Measurements from ENCODE around the gene PGM2L1. TPM values are rescaled to one million over a fixed set of nuclear protein-coding genes. Genes with fewer than 3 reads are reported as not detected.

Gene PGM2L1
- total and polyA plus RNA-seq, 5 donors from 2014 or later: 5.9 to 16.8 (median 7.3) TPM

DNA sequence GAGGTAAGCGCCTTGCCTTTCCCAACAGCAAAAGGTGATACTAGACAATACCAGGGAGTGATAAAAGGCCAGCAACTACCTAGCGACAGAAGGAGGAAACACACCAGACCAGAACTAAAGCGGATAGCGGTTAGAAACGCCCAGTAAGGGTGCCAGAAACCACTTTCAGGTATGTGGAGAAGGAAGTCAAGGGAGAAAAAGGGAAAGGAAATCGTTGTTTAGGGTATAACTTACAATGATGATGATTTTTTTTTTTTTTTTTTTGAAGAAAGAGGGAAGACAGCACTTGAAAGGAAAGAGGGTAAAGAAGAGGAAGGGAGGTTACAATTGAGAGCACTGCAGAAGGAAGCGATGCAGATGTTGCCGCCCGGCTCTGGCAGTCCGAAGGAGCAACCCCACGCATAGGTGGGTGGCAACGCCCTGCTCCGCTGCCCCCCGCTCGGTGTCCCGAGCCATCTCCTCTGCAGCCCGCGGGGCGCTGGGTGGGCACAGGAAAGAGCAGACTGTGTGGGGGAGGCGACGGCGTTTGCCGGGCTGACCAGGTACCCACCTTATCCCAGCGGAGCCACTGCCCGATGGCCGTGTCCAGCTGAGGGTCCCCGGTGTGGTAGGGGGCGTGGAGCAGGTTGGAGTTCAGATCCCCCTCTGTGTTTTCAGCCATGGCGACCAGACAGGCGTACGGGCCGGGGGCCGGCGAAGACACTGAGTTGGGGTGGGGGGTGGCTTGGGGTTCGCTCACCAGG is 561 bp downstream of the PGM2L1 start:
- H3K9me3 ChIP-seq (ENCODE audit: control insufficient read depth in 2 of 2, low read length in 2 of 2): no peaks in the 10 kb centered on the region
- peaks cover 32% of the 10 kb centered on the region for H3K4me1 ChIP-seq (ENCODE audit: control insufficient read depth, insufficient read depth, low read length, poor library complexity, severe bottlenecking)
- Mint-ChIP-seq H3K27me3 (no peaks in the 10 kb centered on the region), H3K36me3 (no peaks in the 10 kb centered on the region), H3K27ac (peak overlapping the region; percentile 93 to 99 (median 96)), H3K4me3 (peak overlapping the region; percentile 94 to 100 (median 97)), H3K9me3 (no peaks in the 10 kb centered on the region), H3K4me1 (peaks cover 15 to 44% (median 34%) of the 10 kb centered on the region in 4 donors)
- ATAC-seq (ENCODE audit: low read depth in 2 of 2): peak; percentile 22 to 34
- H3K36me3 ChIP-seq (ENCODE audit: control insufficient read depth, insufficient read depth, low read length): no peaks in the 10 kb centered on the region
- peak overlapping the region; percentile 81 for H3K27ac ChIP-seq (ENCODE audit: insufficient read depth, low read length, poor library complexity, severe bottlenecking)
- H3K4me3 ChIP-seq (ENCODE audit: low read depth, low read length): peak overlapping the region; percentile 95
- H3K27me3 ChIP-seq (ENCODE audit: control insufficient read depth, insufficient read depth, low read length): no peaks in the 10 kb centered on the region
- peak; percentile 37 to 82 (median 61) for DNase-seq

DNA sequence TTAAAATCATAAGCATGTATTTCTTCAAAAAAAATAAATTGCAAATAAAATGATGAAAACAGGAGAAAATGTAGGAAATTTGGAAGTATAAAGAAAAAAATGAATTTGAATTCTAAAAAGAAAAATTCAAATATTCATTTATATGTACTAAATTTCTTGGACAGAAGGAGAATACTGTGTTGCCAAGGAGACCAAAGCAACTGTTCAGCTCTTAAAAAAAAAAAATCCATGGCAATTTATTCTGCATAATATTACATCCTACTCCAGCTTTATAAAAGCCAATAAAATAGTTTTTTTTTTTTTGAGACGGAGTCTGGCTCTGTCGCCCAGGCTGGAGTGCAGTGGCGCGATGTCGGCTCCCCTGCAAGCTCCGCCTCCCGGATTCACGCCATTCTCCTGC is 6.0 kb downstream of the PGM2L1 start:
- no peaks in the 10 kb centered on the region for H3K9me3 Mint-ChIP-seq
- H3K4me1 Mint-ChIP-seq: peaks cover 35 to 67% (median 55%) of the 10 kb centered on the region in 4 donors
- H3K36me3 Mint-ChIP-seq: no peaks in the 10 kb centered on the region
- Histone ChIP-seq H3K4me1 (ENCODE audit: control insufficient read depth, insufficient read depth, low read length, poor library complexity, severe bottlenecking) (peaks cover 56% of the 10 kb centered on the region), H3K27ac (ENCODE audit: insufficient read depth, low read length, poor library complexity, severe bottlenecking) (no peak overlapping the region), H3K9me3 (ENCODE audit: control insufficient read depth in 2 of 2, low read length in 2 of 2) (no peaks in the 10 kb centered on the region), H3K4me3 (ENCODE audit: low read depth, low read length) (no peak overlapping the region), H3K27me3 (ENCODE audit: control insufficient read depth, insufficient read depth, low read length) (no peaks in the 10 kb centered on the region), H3K36me3 (ENCODE audit: control insufficient read depth, insufficient read depth, low read length) (no peaks in the 10 kb centered on the region)
- ATAC-seq (ENCODE audit: low read depth in 2 of 2): no peak
- H3K4me3 Mint-ChIP-seq: no peak overlapping the region
- no peak for DNase-seq
- no peak overlapping the region for H3K27ac Mint-ChIP-seq
- H3K27me3 Mint-ChIP-seq: no peaks in the 10 kb centered on the region

DNA sequence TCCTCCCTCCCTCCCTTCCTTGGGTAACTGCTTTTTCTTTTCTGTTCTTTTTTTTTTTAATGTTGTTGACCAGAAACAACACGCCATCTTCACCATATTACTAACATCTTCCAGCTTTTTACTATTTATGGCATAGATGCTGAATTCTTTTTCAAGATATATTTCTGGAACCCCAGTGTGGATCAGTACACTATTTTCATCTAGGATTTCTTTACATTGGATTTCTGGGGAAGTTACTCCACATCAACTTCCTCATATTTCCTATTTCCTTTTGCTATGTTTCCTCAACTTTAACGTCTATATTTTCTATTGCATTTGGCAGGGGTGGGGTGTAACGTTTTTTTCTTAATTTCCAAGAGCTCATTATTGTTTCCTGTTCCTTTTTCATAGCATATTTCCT is 7.0 kb downstream of the PGM2L1 start:
- Histone ChIP-seq H3K4me1 (ENCODE audit: control insufficient read depth, insufficient read depth, low read length, poor library complexity, severe bottlenecking) (peaks cover 45% of the 10 kb centered on the region), H3K9me3 (ENCODE audit: control insufficient read depth in 2 of 2, low read length in 2 of 2) (no peaks in the 10 kb centered on the region), H3K36me3 (ENCODE audit: control insufficient read depth, insufficient read depth, low read length) (no peaks in the 10 kb centered on the region), H3K4me3 (ENCODE audit: low read depth, low read length) (peak overlapping the region; percentile 68), H3K27me3 (ENCODE audit: control insufficient read depth, insufficient read depth, low read length) (no peaks in the 10 kb centered on the region), H3K27ac (ENCODE audit: insufficient read depth, low read length, poor library complexity, severe bottlenecking) (peak overlapping the region; percentile 60)
- no peak for ATAC-seq (ENCODE audit: low read depth in 2 of 2)
- H3K9me3 Mint-ChIP-seq: no peaks in the 10 kb centered on the region
- peaks cover 35 to 63% (median 51%) of the 10 kb centered on the region in 4 donors for H3K4me1 Mint-ChIP-seq
- no peaks in the 10 kb centered on the region for H3K27me3 Mint-ChIP-seq
- H3K4me3 Mint-ChIP-seq: peak overlapping the region; percentile 5 to 73 (median 26)
- H3K36me3 Mint-ChIP-seq: no peaks in the 10 kb centered on the region
- no peak for DNase-seq
- H3K27ac Mint-ChIP-seq: peak overlapping the region; percentile 76 to 94 (median 83)

DNA sequence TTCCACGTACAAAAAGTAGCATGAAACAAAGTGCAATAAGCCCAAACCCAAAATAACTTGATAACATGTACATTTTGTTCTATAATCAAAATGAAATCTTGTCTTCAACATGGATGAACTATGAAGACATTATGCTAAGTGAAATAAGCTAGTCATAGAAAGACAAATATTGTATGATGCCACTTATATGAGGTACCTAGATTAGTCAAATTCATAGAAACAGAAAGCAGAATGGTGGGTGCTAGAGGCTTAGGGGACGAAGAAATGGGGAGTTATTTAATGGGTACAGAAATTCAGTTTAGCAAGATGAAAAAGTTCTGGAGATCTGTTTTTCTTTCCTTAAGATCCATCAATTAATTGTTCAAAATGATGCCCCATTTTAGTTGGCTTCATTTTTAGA is 7.5 kb downstream of the PGM2L1 start:
- H3K9me3 Mint-ChIP-seq: no peaks in the 10 kb centered on the region
- Histone ChIP-seq H3K4me1 (ENCODE audit: control insufficient read depth, insufficient read depth, low read length, poor library complexity, severe bottlenecking) (peaks cover 41% of the 10 kb centered on the region), H3K4me3 (ENCODE audit: low read depth, low read length) (peak overlapping the region; percentile 68), H3K27me3 (ENCODE audit: control insufficient read depth, insufficient read depth, low read length) (no peaks in the 10 kb centered on the region), H3K9me3 (ENCODE audit: control insufficient read depth in 2 of 2, low read length in 2 of 2) (no peaks in the 10 kb centered on the region), H3K27ac (ENCODE audit: insufficient read depth, low read length, poor library complexity, severe bottlenecking) (peak overlapping the region; percentile 60), H3K36me3 (ENCODE audit: control insufficient read depth, insufficient read depth, low read length) (no peaks in the 10 kb centered on the region)
- DNase-seq (peak in 1 of 3 donors; percentile 49), ATAC-seq (ENCODE audit: low read depth in 2 of 2) (peak in 1 of 2 donors; percentile 48)
- peaks cover 35 to 61% (median 50%) of the 10 kb centered on the region in 4 donors for H3K4me1 Mint-ChIP-seq
- peak overlapping the region; percentile 11 to 95 (median 83) for H3K27ac Mint-ChIP-seq
- H3K4me3 Mint-ChIP-seq: peak overlapping the region in 2 of 4 donors; percentile 6 to 73
- H3K27me3 Mint-ChIP-seq: no peaks in the 10 kb centered on the region
- H3K36me3 Mint-ChIP-seq: no peaks in the 10 kb centered on the region

DNA sequence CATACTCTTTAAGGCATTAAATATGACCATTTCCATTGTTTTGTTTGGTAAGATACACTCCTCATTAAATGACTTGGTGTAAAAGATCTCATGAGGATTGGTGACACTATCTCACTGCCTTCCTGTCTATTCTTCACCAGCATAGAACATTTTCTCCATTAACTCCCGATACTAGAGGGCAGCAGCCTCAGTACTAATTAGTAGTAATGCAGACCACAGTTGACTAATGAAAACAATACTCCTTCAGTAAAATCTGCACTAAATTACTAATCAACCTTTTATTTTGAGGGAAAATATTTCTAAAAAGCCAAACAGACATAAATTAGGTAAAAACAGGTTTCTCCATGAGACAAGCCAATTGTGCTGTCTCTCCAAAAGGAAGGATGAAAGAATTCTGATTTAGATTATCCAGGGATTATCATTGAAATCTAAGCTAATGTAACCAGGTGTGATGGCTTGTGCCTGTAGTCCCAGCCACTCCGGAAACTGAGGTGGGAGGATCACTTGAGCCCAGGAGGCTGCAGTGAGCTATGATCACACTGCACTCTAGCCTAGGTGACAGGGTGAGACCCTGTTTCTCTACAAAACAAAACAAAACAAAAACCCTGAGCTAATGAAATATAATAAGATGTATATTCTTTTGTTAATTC is 9.4 kb downstream of the PGM2L1 start:
- Histone ChIP-seq H3K9me3 (ENCODE audit: control insufficient read depth in 2 of 2, low read length in 2 of 2) (no peaks in the 10 kb centered on the region), H3K4me3 (ENCODE audit: low read depth, low read length) (peak overlapping the region; percentile 7), H3K27ac (ENCODE audit: insufficient read depth, low read length, poor library complexity, severe bottlenecking) (peak overlapping the region; percentile 41), H3K36me3 (ENCODE audit: control insufficient read depth, insufficient read depth, low read length) (no peaks in the 10 kb centered on the region), H3K4me1 (ENCODE audit: control insufficient read depth, insufficient read depth, low read length, poor library complexity, severe bottlenecking) (peaks cover 30% of the 10 kb centered on the region), H3K27me3 (ENCODE audit: control insufficient read depth, insufficient read depth, low read length) (no peaks in the 10 kb centered on the region)
- ATAC-seq (ENCODE audit: low read depth in 2 of 2): peak; percentile 89 to 90
- peak overlapping the region in 2 of 4 donors; percentile 1 to 38 for H3K4me3 Mint-ChIP-seq
- no peaks in the 10 kb centered on the region for H3K9me3 Mint-ChIP-seq
- peaks cover 29 to 52% (median 42%) of the 10 kb centered on the region in 4 donors for H3K4me1 Mint-ChIP-seq
- DNase-seq: peak; percentile 62 to 73 (median 71)
- peak overlapping the region in 2 of 3 donors; percentile 3 to 32 for H3K27ac Mint-ChIP-seq
- H3K36me3 Mint-ChIP-seq: no peaks in the 10 kb centered on the region
- no peaks in the 10 kb centered on the region for H3K27me3 Mint-ChIP-seq

DNA sequence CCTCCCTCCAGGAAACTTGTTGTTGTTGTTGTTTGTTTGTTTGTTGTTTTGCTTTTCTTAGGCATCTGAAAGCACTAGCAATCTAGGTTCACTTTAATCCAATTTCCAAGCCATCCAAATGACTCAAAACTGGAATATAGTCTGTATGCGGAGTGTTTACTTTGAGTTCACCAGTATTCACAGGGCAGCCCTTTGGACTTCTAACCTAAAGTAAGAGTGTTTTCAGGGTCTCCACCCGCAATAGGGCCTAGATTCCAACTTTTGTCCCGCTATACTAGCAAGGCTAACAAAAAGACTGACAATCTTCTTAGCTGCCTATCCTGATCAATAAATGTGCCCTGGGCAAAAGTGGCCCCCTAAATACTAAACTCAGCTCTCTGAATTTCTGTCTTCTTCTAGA is 13.6 kb downstream of the PGM2L1 start:
- H3K4me1 Mint-ChIP-seq: peaks cover 11 to 41% (median 24%) of the 10 kb centered on the region in 4 donors
- H3K9me3 Mint-ChIP-seq: no peaks in the 10 kb centered on the region
- DNase-seq (no peak), ATAC-seq (ENCODE audit: low read depth in 2 of 2) (no peak)
- H3K9me3 ChIP-seq (ENCODE audit: control insufficient read depth in 2 of 2, low read length in 2 of 2): no peaks in the 10 kb centered on the region
- peaks cover 5% of the 10 kb centered on the region for H3K36me3 Mint-ChIP-seq
- no peak overlapping the region for H3K4me3 ChIP-seq (ENCODE audit: low read depth, low read length)
- no peaks in the 10 kb centered on the region for H3K27me3 ChIP-seq (ENCODE audit: control insufficient read depth, insufficient read depth, low read length)
- H3K27ac ChIP-seq (ENCODE audit: insufficient read depth, low read length, poor library complexity, severe bottlenecking): no peak overlapping the region
- H3K4me3 Mint-ChIP-seq: no peak overlapping the region
- H3K27me3 Mint-ChIP-seq: no peaks in the 10 kb centered on the region
- peaks cover 7% of the 10 kb centered on the region for H3K4me1 ChIP-seq (ENCODE audit: control insufficient read depth, insufficient read depth, low read length, poor library complexity, severe bottlenecking)
- H3K27ac Mint-ChIP-seq: no peak overlapping the region
- no peaks in the 10 kb centered on the region for H3K36me3 ChIP-seq (ENCODE audit: control insufficient read depth, insufficient read depth, low read length)

DNA sequence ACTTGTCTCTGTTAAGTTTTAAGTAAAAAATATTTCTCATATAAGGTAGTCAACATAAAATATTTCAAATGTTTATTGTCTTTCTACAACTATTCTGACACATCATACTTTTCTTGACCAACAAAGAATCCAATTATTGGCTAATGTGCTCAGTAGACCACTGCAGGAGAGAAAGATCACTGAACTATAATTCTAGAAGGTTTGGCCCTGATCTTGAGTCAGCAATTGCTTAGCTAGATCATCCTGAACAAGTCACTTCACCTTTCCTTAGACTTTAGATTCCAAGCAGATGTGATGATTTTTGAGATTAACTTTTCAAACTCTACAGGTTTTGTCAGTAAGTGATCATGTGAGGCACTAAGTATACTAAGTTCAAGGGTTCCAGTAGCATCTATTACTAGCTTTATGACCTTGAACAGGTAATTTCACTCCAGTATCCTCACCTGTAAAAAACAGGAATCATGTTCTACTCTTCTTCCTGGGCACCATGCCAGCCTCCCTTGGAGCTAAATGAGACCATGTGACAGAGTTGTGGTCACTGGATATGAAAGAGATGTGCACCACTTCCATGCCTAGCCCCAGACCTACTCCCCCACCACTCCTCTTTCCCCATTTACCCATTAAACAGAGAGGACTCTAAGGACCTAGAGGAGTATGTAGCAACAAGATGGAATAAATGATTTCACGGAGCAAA is 17.3 kb downstream of the PGM2L1 start:
- Histone ChIP-seq H3K4me1 (ENCODE audit: control insufficient read depth, insufficient read depth, low read length, poor library complexity, severe bottlenecking) (no peaks in the 10 kb centered on the region), H3K27me3 (ENCODE audit: control insufficient read depth, insufficient read depth, low read length) (no peaks in the 10 kb centered on the region), H3K9me3 (ENCODE audit: control insufficient read depth in 2 of 2, low read length in 2 of 2) (no peaks in the 10 kb centered on the region), H3K27ac (ENCODE audit: insufficient read depth, low read length, poor library complexity, severe bottlenecking) (no peak overlapping the region), H3K36me3 (ENCODE audit: control insufficient read depth, insufficient read depth, low read length) (peaks cover 2% of the 10 kb centered on the region), H3K4me3 (ENCODE audit: low read depth, low read length) (no peak overlapping the region)
- Mint-ChIP-seq H3K36me3 (peaks cover 5% of the 10 kb centered on the region), H3K9me3 (no peaks in the 10 kb centered on the region), H3K4me1 (peaks cover 5 to 22% (median 15%) of the 10 kb centered on the region in 4 donors), H3K4me3 (no peak overlapping the region), H3K27ac (peak overlapping the region; percentile 36 to 82 (median 43)), H3K27me3 (no peaks in the 10 kb centered on the region)
- ATAC-seq (ENCODE audit: low read depth in 2 of 2) (no peak), DNase-seq (no peak)
